H7 (cell line): Measurements from ENCODE around the gene TCF7L1. TPM values are rescaled to one million over a fixed set of nuclear protein-coding genes. Genes with fewer than 3 reads are reported as not detected.

Experiments
- DNase-seq: peaks from one replicate; pipeline ENCODE4 v3.0.0; 2012
- H3K27me3 ChIP-seq: 2 replicates; pipeline ENCODE4 v1.6.0; 2011; ENCODE audit warnings: mild to moderate bottlenecking, low read length; ENCODE audit not compliant: control insufficient read depth, insufficient read depth
- H3K36me3 ChIP-seq: replicated peaks from 2 replicates; pipeline ENCODE4 v1.5.1; 2011; ENCODE audit warnings: low read length; ENCODE audit not compliant: control insufficient read depth, insufficient read depth
- H3K4me3 ChIP-seq: 2 replicates; pipeline ENCODE4 v1.5.1; 2011; ENCODE audit warnings: low read depth, mild to moderate bottlenecking, control low read depth, low read length, moderate library complexity; ENCODE audit not compliant: insufficient read depth
- total RNA-seq: library from RNA; depleted of rRNA; stranded (reverse); fragments of >200 nt; shearing (Covaris generic); gene quantifications from 2 replicates; pipeline ENCODE4 v1.2.3, GENCODE V29; 2014

The TCF7L1 gene
- total RNA-seq, 1 experiment from 2014 or later = 9.9 TPM

GRCh38 chr2:85245891-85246290 lies 112.7 kb downstream of the TCF7L1 start:
- Histone ChIP-seq H3K27me3 (no peaks in the 10 kb centered on the region), H3K36me3 (no peaks in the 10 kb centered on the region; the same call in 1 of the 2 replicates), H3K4me3 (no peak overlapping the region)
- DNase-seq = no peak

GRCh38 chr2:85246348-85246747 lies 113.2 kb downstream of the TCF7L1 start:
- no peak overlapping the region for H3K4me3 ChIP-seq
- no peaks in the 10 kb centered on the region; the same call in 1 of the 2 replicates for H3K36me3 ChIP-seq
- no peaks in the 10 kb centered on the region for H3K27me3 ChIP-seq
- no peak for DNase-seq

- Histone ChIP-seq H3K4me3 (no peak overlapping the region), H3K36me3 (no peaks in the 10 kb centered on the region; the same call in 1 of the 2 replicates), H3K27me3 (no peaks in the 10 kb centered on the region)
- no peak for DNase-seq
These were observed 114.4 kb downstream of the TCF7L1 start for GRCh38 chr2:85247610-85248009.

- no peaks in the 10 kb centered on the region; the same call in 1 of the 2 replicates for H3K36me3 ChIP-seq
- no peak for DNase-seq
- no peak overlapping the region for H3K4me3 ChIP-seq
- H3K27me3 ChIP-seq = no peaks in the 10 kb centered on the region
These were observed 115.7 kb downstream of the TCF7L1 start for GRCh38 chr2:85248773-85249509.

- Histone ChIP-seq H3K4me3 (no peak overlapping the region), H3K27me3 (no peaks in the 10 kb centered on the region), H3K36me3 (no peaks in the 10 kb centered on the region; the same call in 1 of the 2 replicates)
- no peak for DNase-seq
These were observed 116.9 kb downstream of the TCF7L1 start for GRCh38 chr2:85250045-85250444.

GRCh38 chr2:85251070-85251616 lies 118.0 kb downstream of the TCF7L1 start:
- no peak for DNase-seq
- no peaks in the 10 kb centered on the region; the same call in 1 of the 2 replicates for H3K36me3 ChIP-seq
- no peaks in the 10 kb centered on the region for H3K27me3 ChIP-seq
- no peak overlapping the region for H3K4me3 ChIP-seq

GRCh38 chr2:85253890-85254289 lies 120.7 kb downstream of the TCF7L1 start:
- no peaks in the 10 kb centered on the region for H3K36me3 ChIP-seq
- H3K4me3 ChIP-seq = no peak overlapping the region
- no peak for DNase-seq
- no peaks in the 10 kb centered on the region for H3K27me3 ChIP-seq

GRCh38 chr2:85254540-85255300 lies 121.5 kb downstream of the TCF7L1 start:
- Histone ChIP-seq H3K27me3 (no peaks in the 10 kb centered on the region), H3K36me3 (no peaks in the 10 kb centered on the region), H3K4me3 (no peak overlapping the region)
- no peak for DNase-seq

GRCh38 chr2:85255456-85255812 lies 122.2 kb downstream of the TCF7L1 start:
- peak; percentile 77 for DNase-seq
- Histone ChIP-seq H3K4me3 (no peak overlapping the region), H3K36me3 (no peaks in the 10 kb centered on the region), H3K27me3 (no peaks in the 10 kb centered on the region)

GRCh38 chr2:85255813-85256594 lies 122.8 kb downstream of the TCF7L1 start:
- no peaks in the 10 kb centered on the region for H3K27me3 ChIP-seq
- no peak overlapping the region for H3K4me3 ChIP-seq
- DNase-seq = peak; percentile 91
- H3K36me3 ChIP-seq = no peaks in the 10 kb centered on the region

- Histone ChIP-seq H3K4me3 (no peak overlapping the region), H3K27me3 (no peaks in the 10 kb centered on the region), H3K36me3 (peaks cover 2% of the 10 kb centered on the region)
- DNase-seq = no peak
These were observed 124.3 kb downstream of the TCF7L1 start for GRCh38 chr2:85257359-85257969.

- Histone ChIP-seq H3K4me3 (no peak overlapping the region), H3K36me3 (peaks cover 2% of the 10 kb centered on the region), H3K27me3 (no peaks in the 10 kb centered on the region)
- no peak for DNase-seq
These were observed 124.9 kb downstream of the TCF7L1 start for GRCh38 chr2:85257970-85258605.

GRCh38 chr2:85259101-85259590 lies 126.0 kb downstream of the TCF7L1 start:
- peaks cover 2% of the 10 kb centered on the region for H3K36me3 ChIP-seq
- H3K27me3 ChIP-seq = no peaks in the 10 kb centered on the region
- DNase-seq = no peak
- H3K4me3 ChIP-seq = no peak overlapping the region
